Left ventricle myocardium inferior (tissue), 1 donor: ENCODE data around the gene DENND10. TPM values are rescaled to one million over a fixed set of nuclear protein-coding genes. Genes with fewer than 3 reads are reported as not detected.
A peak's percentile ranks its signal among the peaks of the same experiment; 100 is the strongest.

Source experiments
- DNase-seq: peaks from one replicate; pipeline ENCODE4 v3.0.0-alpha.2; 2020
- H3K27ac ChIP-seq: fragments of 200-600 bp; replicated peaks from 2 replicates; pipeline ENCODE4 v1.8.0; 2021
- H3K27me3 ChIP-seq: fragments of 200-600 bp; 2 replicates; pipeline ENCODE4 v1.8.0; 2021; ENCODE audit warnings: low read depth
- H3K36me3 ChIP-seq: fragments of 200-600 bp; 2 replicates; pipeline ENCODE4 v1.8.0; 2021
- H3K4me1 ChIP-seq: fragments of 200-600 bp; 2 replicates; pipeline ENCODE4 v1.8.0; 2021
- H3K4me3 ChIP-seq: fragments of 200-600 bp; 2 replicates; pipeline ENCODE4 v1.8.0; 2021; ENCODE audit warnings: mild to moderate bottlenecking, moderate library complexity
- H3K9me3 ChIP-seq: fragments of 200-600 bp; replicated peaks from 2 replicates; pipeline ENCODE4 v1.8.0; 2021
- CTCF ChIP-seq: fragments of 200-600 bp; IDR thresholded peaks from 2 replicates; pipeline ENCODE4 v1.8.0; 2021; ENCODE audit warnings: antibody characterized with exemption, mild to moderate bottlenecking, borderline replicate concordance
- intact Hi-C: fragments of 100-400 bp; cut with micrococcal nuclease; formaldehyde crosslinking; loops from one replicate; pipeline ENCODE4 v1.11.0; 2022
- long read RNA-seq: library from polyadenylated mRNA; unstranded; transcript quantifications from one replicate; pipeline ENCODE4 v2.0.0, GENCODE V29; 2021
- total RNA-seq: library from RNA; stranded (reverse); fragmentation: NEBNext Ultra II Directional; extraction: Animal tissue kit (Norgen Biotek cat#: 25700); gene quantifications from one replicate; pipeline ENCODE4 v1.2.1, GENCODE V29; 2021
- donor health status: DM: no; HTN: yes; CAD: no; lungs with severe emphysema.

The DENND10 gene, protein sequence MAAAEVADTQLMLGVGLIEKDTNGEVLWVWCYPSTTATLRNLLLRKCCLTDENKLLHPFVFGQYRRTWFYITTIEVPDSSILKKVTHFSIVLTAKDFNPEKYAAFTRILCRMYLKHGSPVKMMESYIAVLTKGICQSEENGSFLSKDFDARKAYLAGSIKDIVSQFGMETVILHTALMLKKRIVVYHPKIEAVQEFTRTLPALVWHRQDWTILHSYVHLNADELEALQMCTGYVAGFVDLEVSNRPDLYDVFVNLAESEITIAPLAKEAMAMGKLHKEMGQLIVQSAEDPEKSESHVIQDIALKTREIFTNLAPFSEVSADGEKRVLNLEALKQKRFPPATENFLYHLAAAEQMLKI
- 18.3 TPM for total RNA-seq
- long read RNA-seq, transcript FAM45A-201 (9 exons, 1,648 nt), result major isoform, 11 of 34 reads
- long read RNA-seq, partial matches to known transcripts, result 3 of 34 reads
- long read RNA-seq, other reads (novel, unspliced or antisense), result 16 of 34 reads

DNA sequence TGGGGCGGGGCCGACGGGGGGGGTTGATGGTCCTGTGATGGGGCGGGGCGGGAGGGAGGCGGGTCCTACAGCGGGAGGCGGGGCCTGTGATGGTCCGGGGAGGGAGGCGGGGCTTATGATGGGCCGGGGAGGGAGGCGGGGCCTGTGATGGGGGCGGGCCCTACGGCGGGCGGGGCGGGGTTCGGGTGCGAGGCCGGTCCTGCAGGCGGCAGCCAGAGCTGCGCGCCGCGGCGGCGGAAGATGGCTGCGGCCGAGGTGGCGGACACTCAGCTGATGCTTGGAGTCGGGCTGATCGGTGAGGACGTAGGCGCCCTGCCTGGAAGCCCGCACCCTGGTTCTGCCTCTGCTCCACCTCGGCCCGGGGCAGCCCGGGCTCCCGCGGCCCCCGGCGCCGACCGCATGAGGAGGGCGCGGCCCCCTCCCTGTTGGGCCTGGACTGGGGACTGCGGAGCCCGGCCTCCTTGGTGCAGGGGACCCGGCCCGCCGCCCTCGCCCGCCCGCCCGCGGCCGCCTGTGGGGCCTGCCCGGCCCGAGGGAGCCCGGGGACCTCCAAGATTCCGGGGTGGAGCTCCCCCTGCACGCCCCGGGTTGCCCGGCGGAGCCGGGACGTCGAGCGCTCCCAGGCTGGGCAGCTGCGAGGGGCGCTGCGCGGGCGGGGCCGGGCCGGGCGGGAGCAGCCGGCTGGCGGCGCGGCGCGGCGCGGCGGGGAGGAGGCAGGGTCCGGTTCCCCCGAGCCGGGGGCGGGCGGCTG is at the start of gene DENND10:
TSS of gene DENND10 (plus strand) at position 211 of the 751 bp plus-strand sequence. CDS start at position 241, 30 bp downstream.
- Histone ChIP-seq H3K4me3 (peak within 1 kb of the TSS; percentile 92), H3K36me3 (peaks cover 11% of the 10 kb centered on the region), H3K27ac (peak within 1 kb of the TSS; percentile 86), H3K9me3 (no peaks in the 10 kb centered on the region), H3K27me3 (no peaks in the 10 kb centered on the region), H3K4me1 (peaks cover 21% of the 10 kb centered on the region)
- intact Hi-C loops, result no loop called here
- peak; percentile 34 for TF ChIP-seq CTCF
- peak; percentile 85 for DNase-seq

GRCh38 chr10:119055472-119055871 is 48.4 kb upstream of the DENND10 start:
- H3K9me3 ChIP-seq, result no peaks in the 10 kb centered on the region
- no peak for DNase-seq
- H3K36me3 ChIP-seq, result peaks cover 99% of the 10 kb centered on the region
- no peaks in the 10 kb centered on the region for H3K4me1 ChIP-seq
- H3K4me3 ChIP-seq, result no peak overlapping the region
- no peaks in the 10 kb centered on the region for H3K27me3 ChIP-seq
- H3K27ac ChIP-seq, result no peak overlapping the region
- TF ChIP-seq CTCF, result no peak
- intact Hi-C loops, result no loop called here

- no peak for DNase-seq
- H3K27ac ChIP-seq, result no peak overlapping the region
- no peaks in the 10 kb centered on the region for H3K9me3 ChIP-seq
- no peak overlapping the region for H3K4me3 ChIP-seq
- no peaks in the 10 kb centered on the region for H3K27me3 ChIP-seq
- intact Hi-C loops, result no loop called here
- H3K4me1 ChIP-seq, result no peaks in the 10 kb centered on the region
- peaks cover 100% of the 10 kb centered on the region for H3K36me3 ChIP-seq
- no peak for TF ChIP-seq CTCF
Observed at GRCh38 chr10:119058010-119058409, 45.9 kb upstream of the DENND10 start.

DNA sequence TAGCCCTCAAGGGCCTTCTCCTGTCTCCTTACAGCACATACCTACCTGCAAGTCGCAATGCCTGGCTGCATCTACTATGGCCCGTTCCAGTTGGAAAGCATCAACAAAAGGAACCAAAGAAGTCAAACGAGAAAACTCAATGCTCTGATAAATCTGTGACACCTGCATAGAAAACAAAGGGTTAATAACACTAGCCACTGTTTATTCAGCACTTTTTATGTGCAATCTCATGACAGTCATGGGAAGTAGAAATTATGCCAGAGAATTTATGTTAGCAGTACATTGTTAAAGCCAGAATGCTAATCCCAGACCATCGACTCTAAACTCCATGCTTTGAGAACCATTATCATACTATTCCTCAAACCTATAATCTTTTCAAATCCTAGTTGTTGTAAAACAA is 44.4 kb upstream of the DENND10 start:
- no peaks in the 10 kb centered on the region for H3K9me3 ChIP-seq
- TF ChIP-seq CTCF, result no peak
- H3K36me3 ChIP-seq, result peaks cover 100% of the 10 kb centered on the region
- H3K27ac ChIP-seq, result no peak overlapping the region
- no peak for DNase-seq
- H3K4me1 ChIP-seq, result no peaks in the 10 kb centered on the region
- no peak overlapping the region for H3K4me3 ChIP-seq
- H3K27me3 ChIP-seq, result no peaks in the 10 kb centered on the region
- intact Hi-C loops, result no loop called here

DNA sequence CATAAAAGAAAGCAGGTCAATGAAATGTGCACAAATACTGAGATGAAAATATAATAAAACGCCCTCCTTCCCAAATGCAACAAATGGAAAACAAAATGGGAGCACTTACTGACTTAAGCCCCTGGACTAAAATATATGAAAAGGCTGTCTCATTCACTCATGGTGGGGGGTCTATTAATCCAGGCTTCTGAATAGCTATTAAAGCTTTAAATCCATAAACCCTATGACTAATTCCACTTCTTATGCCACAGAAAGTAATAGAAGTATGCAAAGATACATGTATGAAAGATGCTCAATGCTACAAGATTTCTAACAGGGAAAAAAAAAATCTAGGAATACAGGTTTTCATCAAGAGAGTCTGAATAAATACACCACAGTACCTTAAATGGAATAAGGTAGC is 43.8 kb upstream of the DENND10 start:
- no peaks in the 10 kb centered on the region for H3K4me1 ChIP-seq
- H3K4me3 ChIP-seq, result no peak overlapping the region
- intact Hi-C loops, result no loop called here
- no peaks in the 10 kb centered on the region for H3K9me3 ChIP-seq
- H3K36me3 ChIP-seq, result peaks cover 100% of the 10 kb centered on the region
- DNase-seq, result no peak
- H3K27me3 ChIP-seq, result no peaks in the 10 kb centered on the region
- no peak overlapping the region for H3K27ac ChIP-seq
- no peak for TF ChIP-seq CTCF
